GM23338 (cell line): ENCODE measurements around the gene ITGA4. TPM values are rescaled to one million over a fixed set of nuclear protein-coding genes. Genes with fewer than 3 reads are reported as not detected.

ENCODE experiments used
- ATAC-seq: fragments of 200-7000 bp; cut with Tn5 transposase; 3 replicates; pipeline ENCODE4 v1.9.1; 2020
- DNase-seq: peaks from one replicate; pipeline ENCODE4 v3.0.0-alpha.2; 2015; ENCODE audit warnings: low spot score
- H2AFZ ChIP-seq: fragments of 200-600 bp; sonication (generic); 2 replicates; pipeline ENCODE4 v1.8.0; 2016; ENCODE audit warnings: antibody characterized with exemption, mild to moderate bottlenecking, moderate library complexity
- H3F3A ChIP-seq: fragments of 200-600 bp; sonication (generic); replicated peaks from 2 replicates; pipeline ENCODE4 v1.8.0; 2017; ENCODE audit warnings: antibody characterized with exemption, mixed run types, low read depth
- H3K27ac ChIP-seq: fragments of 200-600 bp; sonication (generic); 2 replicates; pipeline ENCODE4 v1.6.1; 2016; ENCODE audit warnings: low read depth
- H3K27me3 ChIP-seq: fragments of 200-600 bp; sonication (generic); 2 replicates; pipeline ENCODE4 v1.8.0; 2016; ENCODE audit warnings: mild to moderate bottlenecking, mixed run types, moderate library complexity; ENCODE audit not compliant: insufficient read depth
- H3K36me3 ChIP-seq: fragments of 200-600 bp; sonication (generic); 2 replicates; pipeline ENCODE4 v1.8.0; 2016; ENCODE audit warnings: mild to moderate bottlenecking; ENCODE audit not compliant: insufficient read depth
- H3K4me1 ChIP-seq: fragments of 200-600 bp; sonication (generic); 2 replicates; pipeline ENCODE4 v1.8.0; 2016; ENCODE audit warnings: mild to moderate bottlenecking, moderate library complexity; ENCODE audit not compliant: insufficient read depth
- H3K4me2 ChIP-seq: fragments of 200-600 bp; sonication (generic); 2 replicates; pipeline ENCODE4 v1.7.1; 2017; ENCODE audit warnings: mixed run types
- H3K4me3 ChIP-seq: fragments of 200-600 bp; sonication (generic); 2 replicates; pipeline ENCODE4 v1.6.1; 2016; ENCODE audit warnings: mixed run types
- H3K79me2 ChIP-seq: fragments of 200-600 bp; sonication (generic); replicated peaks from 2 replicates; pipeline ENCODE4 v1.8.0; 2017; ENCODE audit warnings: mild to moderate bottlenecking; ENCODE audit not compliant: insufficient read depth
- H3K9me2 ChIP-seq: fragments of 200-600 bp; sonication (generic); 2 replicates; pipeline ENCODE4 v1.8.0; 2017; ENCODE audit not compliant: insufficient read depth
- H4K20me1 ChIP-seq: fragments of 200-600 bp; sonication (generic); replicated peaks from 2 replicates; pipeline ENCODE4 v1.8.0; 2017; ENCODE audit warnings: mild to moderate bottlenecking; ENCODE audit not compliant: insufficient read depth
- H3K27ac Mint-ChIP-seq: 2 replicates; pipeline ENCODE4 v1.8.0; 2020; ENCODE audit warnings: inconsistent platforms, mild to moderate bottlenecking, moderate library complexity, mixed read lengths
- H3K27me3 Mint-ChIP-seq: 3 replicates; pipeline ENCODE4 v1.8.0; 2022; ENCODE audit warnings: low read depth, mild to moderate bottlenecking, moderate library complexity, mixed read lengths, inconsistent platforms; ENCODE audit not compliant: insufficient read depth, poor library complexity
- H3K36me3 Mint-ChIP-seq: 3 replicates; pipeline ENCODE4 v1.8.0; 2021; ENCODE audit warnings: low read depth, mild to moderate bottlenecking, inconsistent platforms, moderate library complexity, mixed read lengths
- H3K4me1 Mint-ChIP-seq: 3 replicates; pipeline ENCODE4 v1.8.0; 2020; ENCODE audit warnings: mild to moderate bottlenecking, inconsistent platforms, mixed read lengths
- H3K4me3 Mint-ChIP-seq: 3 replicates; pipeline ENCODE4 v1.8.0; 2021; ENCODE audit warnings: moderate library complexity, mild to moderate bottlenecking, inconsistent platforms, mixed read lengths
- H3K9me3 Mint-ChIP-seq: 3 replicates; pipeline ENCODE4 v1.8.0; 2020; ENCODE audit warnings: moderate library complexity, mild to moderate bottlenecking, inconsistent platforms, mixed read lengths
- CREB1 ChIP-seq: fragments of 250-450 bp; sonication (Bioruptor Pico); IDR thresholded peaks from 2 replicates; pipeline ENCODE4 v1.5.0; 2020; ENCODE audit warnings: low read depth, mild to moderate bottlenecking, moderate library complexity
- CTCF ChIP-seq, 2 experiments: fragments of 200-600 bp in 1 of 2; sonication (generic) in 1 of 2; conservative IDR thresholded peaks; 2 replicates each; pipeline versions ENCODE4 v1.5.1 to v1.6.1; 2016 to 2017; ENCODE audit warnings: antibody characterized with exemption in 2 of 2, low read depth in 2 of 2, mild to moderate bottlenecking in 2 of 2, moderate library complexity in 1 of 2
- NANOG ChIP-seq: IDR thresholded peaks from 2 replicates; pipeline ENCODE4 v1.6.1; 2016; ENCODE audit warnings: antibody characterized with exemption, borderline replicate concordance
- POLR2AphosphoS5 ChIP-seq: IDR thresholded peaks from 2 replicates; pipeline ENCODE4 v1.6.1; 2016; ENCODE audit warnings: antibody characterized with exemption, low read depth
- STAT1 ChIP-seq: IDR thresholded peaks from one replicate; pipeline ENCODE4 v1.6.1; 2016; ENCODE audit warnings: antibody characterized with exemption; ENCODE audit not compliant: unreplicated experiment
- ZNF462 ChIP-seq: fragments of 250-450 bp; sonication (Bioruptor Pico); IDR thresholded peaks from 2 replicates; pipeline ENCODE4 v1.5.0; 2020; ENCODE audit warnings: mild to moderate bottlenecking, moderate library complexity
- polyA plus RNA-seq: library from polyadenylated mRNA; unstranded; fragments of >200 nt; fragmentation: Nextera tagmentation; extraction: Ambion mirVana; gene quantifications from 2 replicates; pipeline ENCODE4 v1.2.1, GENCODE V29; 2016
- total RNA-seq: library from RNA; depleted of rRNA; stranded (reverse); fragments of >200 nt; shearing (Covaris generic); gene quantifications from 2 replicates; pipeline ENCODE4 v1.2.3, GENCODE V29; 2014
- TF ChIP-seq, protein P1 (sequence below): IDR thresholded peaks from one replicate; pipeline ENCODE4 v1.6.1; 2018; ENCODE audit warnings: antibody characterized with exemption; ENCODE audit not compliant: unreplicated experiment

The ITGA4 gene
- total and polyA plus RNA-seq, 2 experiments from 2014 or later: 1.2 to 4.6 TPM

GRCh38 chr2:181578829-181579228 lies 121.6 kb downstream of the ITGA4 start:
- Mint-ChIP-seq H3K27me3 (peaks cover 3% of the 10 kb centered on the region), H3K9me3 (no peaks in the 10 kb centered on the region), H3K36me3 (no peaks in the 10 kb centered on the region), H3K4me3 (no peak overlapping the region), H3K27ac (no peak overlapping the region), H3K4me1 (peaks cover 4% of the 10 kb centered on the region)
- Histone ChIP-seq H4K20me1 (no peaks in the 10 kb centered on the region), H3K9me2 (no peaks in the 10 kb centered on the region), H3K36me3 (no peaks in the 10 kb centered on the region), H3K79me2 (no peaks in the 10 kb centered on the region), H3K27me3 (no peaks in the 10 kb centered on the region), H3K27ac (no peak overlapping the region), H3K4me1 (peaks cover 5% of the 10 kb centered on the region; the same call in 1 of the 2 replicates), H3K4me3 (no peak overlapping the region), H3K4me2 (no peak overlapping the region), H2AFZ (0 out of 2 replicates have a peak overlapping the region, but pooled peaks have one; percentile 7), H3F3A (no peaks in the 10 kb centered on the region)
- ATAC-seq (no peak), DNase-seq (no peak)
- TF ChIP-seq, protein P1, sequence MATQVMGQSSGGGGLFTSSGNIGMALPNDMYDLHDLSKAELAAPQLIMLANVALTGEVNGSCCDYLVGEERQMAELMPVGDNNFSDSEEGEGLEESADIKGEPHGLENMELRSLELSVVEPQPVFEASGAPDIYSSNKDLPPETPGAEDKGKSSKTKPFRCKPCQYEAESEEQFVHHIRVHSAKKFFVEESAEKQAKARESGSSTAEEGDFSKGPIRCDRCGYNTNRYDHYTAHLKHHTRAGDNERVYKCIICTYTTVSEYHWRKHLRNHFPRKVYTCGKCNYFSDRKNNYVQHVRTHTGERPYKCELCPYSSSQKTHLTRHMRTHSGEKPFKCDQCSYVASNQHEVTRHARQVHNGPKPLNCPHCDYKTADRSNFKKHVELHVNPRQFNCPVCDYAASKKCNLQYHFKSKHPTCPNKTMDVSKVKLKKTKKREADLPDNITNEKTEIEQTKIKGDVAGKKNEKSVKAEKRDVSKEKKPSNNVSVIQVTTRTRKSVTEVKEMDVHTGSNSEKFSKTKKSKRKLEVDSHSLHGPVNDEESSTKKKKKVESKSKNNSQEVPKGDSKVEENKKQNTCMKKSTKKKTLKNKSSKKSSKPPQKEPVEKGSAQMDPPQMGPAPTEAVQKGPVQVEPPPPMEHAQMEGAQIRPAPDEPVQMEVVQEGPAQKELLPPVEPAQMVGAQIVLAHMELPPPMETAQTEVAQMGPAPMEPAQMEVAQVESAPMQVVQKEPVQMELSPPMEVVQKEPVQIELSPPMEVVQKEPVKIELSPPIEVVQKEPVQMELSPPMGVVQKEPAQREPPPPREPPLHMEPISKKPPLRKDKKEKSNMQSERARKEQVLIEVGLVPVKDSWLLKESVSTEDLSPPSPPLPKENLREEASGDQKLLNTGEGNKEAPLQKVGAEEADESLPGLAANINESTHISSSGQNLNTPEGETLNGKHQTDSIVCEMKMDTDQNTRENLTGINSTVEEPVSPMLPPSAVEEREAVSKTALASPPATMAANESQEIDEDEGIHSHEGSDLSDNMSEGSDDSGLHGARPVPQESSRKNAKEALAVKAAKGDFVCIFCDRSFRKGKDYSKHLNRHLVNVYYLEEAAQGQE: no peak
- no peak for TF ChIP-seq STAT1
- TF ChIP-seq CREB1 (CRISPR knock-in tag): no peak
- TF ChIP-seq CTCF (conservative IDR thresholded peaks at IDR 0.05; ENCODE audit: low read depth in 2 of 2): no peak
- no peak for TF ChIP-seq NANOG
- TF ChIP-seq POLR2AphosphoS5: no peak
- no peak for TF ChIP-seq ZNF462 (CRISPR knock-in tag)
